Colonic mucosa (tissue), 4 donors: ENCODE measurements around the gene GRIA4. TPM values are rescaled to one million over a fixed set of nuclear protein-coding genes. Genes with fewer than 3 reads are reported as not detected.

Experiments used
- DNase-seq: peaks from one replicate; pipeline ENCODE4 v3.0.0-alpha.2; 2020
- H3K27ac ChIP-seq: fragments of 200-600 bp; one replicate; pipeline ENCODE4 v1.8.0; 2021
- H3K27me3 ChIP-seq: fragments of 200-600 bp; one replicate; pipeline ENCODE4 v1.8.0; 2021
- H3K36me3 ChIP-seq: fragments of 200-600 bp; one replicate; pipeline ENCODE4 v1.8.0; 2021
- H3K4me1 ChIP-seq: fragments of 200-600 bp; one replicate; pipeline ENCODE4 v1.8.0; 2021; ENCODE audit warnings: mild to moderate bottlenecking
- H3K4me3 ChIP-seq: fragments of 200-600 bp; one replicate; pipeline ENCODE4 v1.8.0; 2021
- H3K9ac ChIP-seq, 2 donors: one replicate each; pipeline ENCODE4 v1.7.0; 2013; ENCODE audit warnings: control low read depth in 2 of 2, low read depth in 2 of 2, low read length in 2 of 2
- H3K9me3 ChIP-seq: fragments of 200-600 bp; one replicate; pipeline ENCODE4 v1.8.0; 2021
- intact Hi-C: fragments of 100-400 bp; cut with DNase I; formaldehyde crosslinking; loops from one replicate; pipeline ENCODE4 v1.14.1; 2022
- total RNA-seq, 2 donors: library from RNA; stranded (reverse); fragmentation: NEBNext Ultra II Directional in 1 of 2; extraction: Animal tissue kit (Norgen Biotek cat#: 25700) in 1 of 2; gene quantifications; one replicate each; pipeline ENCODE4 v1.2.1, GENCODE V29; 2021
- TF ChIP-seq, protein P1 (sequence below): fragments of 200-600 bp; IDR thresholded peaks from one replicate; pipeline ENCODE4 v1.8.0; 2022; ENCODE audit warnings: antibody characterized with exemption, mild to moderate bottlenecking
- donor health status: healthy.
- donor health status: DM: no; HTN: no; CAD: no.
- donor health status: DM: no; HTN: no; CAD: no.

Gene GRIA4
- total RNA-seq, 2 donors from 2014 or later = 0.67 to 0.69 TPM

DNA sequence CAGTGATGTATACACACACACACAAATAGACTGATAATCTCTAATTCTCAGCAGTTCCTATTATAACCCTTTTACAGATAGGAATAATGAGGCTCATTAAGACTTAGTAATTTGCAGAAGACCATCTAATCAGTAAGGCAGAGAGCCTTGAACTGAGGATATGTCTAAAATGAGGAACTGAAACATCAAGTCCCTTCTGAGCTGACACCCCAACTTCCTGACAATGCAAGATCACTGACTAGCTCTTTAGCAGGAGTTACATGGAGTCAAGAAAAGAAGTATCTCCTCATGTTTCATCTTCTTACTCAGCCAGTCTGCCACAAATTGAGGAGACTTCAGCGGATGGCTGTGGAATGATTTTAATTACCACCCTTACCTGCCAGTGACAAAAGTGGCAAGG, 219.2 kb downstream of the GRIA4 start:
- no peaks in the 10 kb centered on the region for H3K36me3 ChIP-seq
- H3K4me3 ChIP-seq = no peak overlapping the region
- DNase-seq = no peak
- H3K9me3 ChIP-seq = no peaks in the 10 kb centered on the region
- H3K27me3 ChIP-seq = no peaks in the 10 kb centered on the region
- no peaks in the 10 kb centered on the region for H3K4me1 ChIP-seq
- TF ChIP-seq, protein P1, sequence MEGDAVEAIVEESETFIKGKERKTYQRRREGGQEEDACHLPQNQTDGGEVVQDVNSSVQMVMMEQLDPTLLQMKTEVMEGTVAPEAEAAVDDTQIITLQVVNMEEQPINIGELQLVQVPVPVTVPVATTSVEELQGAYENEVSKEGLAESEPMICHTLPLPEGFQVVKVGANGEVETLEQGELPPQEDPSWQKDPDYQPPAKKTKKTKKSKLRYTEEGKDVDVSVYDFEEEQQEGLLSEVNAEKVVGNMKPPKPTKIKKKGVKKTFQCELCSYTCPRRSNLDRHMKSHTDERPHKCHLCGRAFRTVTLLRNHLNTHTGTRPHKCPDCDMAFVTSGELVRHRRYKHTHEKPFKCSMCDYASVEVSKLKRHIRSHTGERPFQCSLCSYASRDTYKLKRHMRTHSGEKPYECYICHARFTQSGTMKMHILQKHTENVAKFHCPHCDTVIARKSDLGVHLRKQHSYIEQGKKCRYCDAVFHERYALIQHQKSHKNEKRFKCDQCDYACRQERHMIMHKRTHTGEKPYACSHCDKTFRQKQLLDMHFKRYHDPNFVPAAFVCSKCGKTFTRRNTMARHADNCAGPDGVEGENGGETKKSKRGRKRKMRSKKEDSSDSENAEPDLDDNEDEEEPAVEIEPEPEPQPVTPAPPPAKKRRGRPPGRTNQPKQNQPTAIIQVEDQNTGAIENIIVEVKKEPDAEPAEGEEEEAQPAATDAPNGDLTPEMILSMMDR = no peak
- H3K9ac ChIP-seq = no peak overlapping the region
- intact Hi-C loops = no loop called here
- no peak overlapping the region for H3K27ac ChIP-seq

DNA sequence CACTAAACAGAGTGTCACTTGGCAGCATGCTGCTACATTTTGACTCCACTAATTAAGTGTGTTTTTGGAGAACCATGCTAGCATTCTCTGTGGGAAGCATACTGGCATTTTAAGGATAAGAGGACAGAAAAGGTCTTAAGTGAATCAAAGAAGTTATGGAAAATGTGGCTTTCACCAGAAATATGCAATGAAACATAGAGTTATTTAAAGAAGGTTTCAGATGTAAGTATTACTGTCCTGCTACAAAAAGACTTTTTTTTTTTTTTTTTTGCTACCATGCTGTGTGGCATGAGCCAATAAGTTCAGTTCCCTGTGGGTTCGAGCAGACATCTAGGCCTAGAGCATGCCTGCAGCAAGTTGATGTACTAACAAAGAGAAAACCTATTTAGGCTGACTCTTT, 224.6 kb downstream of the GRIA4 start:
- no peak overlapping the region for H3K9ac ChIP-seq
- TF ChIP-seq, protein P1 = no peak
- no peaks in the 10 kb centered on the region for H3K36me3 ChIP-seq
- no peaks in the 10 kb centered on the region for H3K27me3 ChIP-seq
- no peak overlapping the region for H3K4me3 ChIP-seq
- no peak overlapping the region for H3K27ac ChIP-seq
- DNase-seq = no peak
- no peaks in the 10 kb centered on the region for H3K4me1 ChIP-seq
- H3K9me3 ChIP-seq = no peaks in the 10 kb centered on the region
- intact Hi-C loops = no loop called here

DNA sequence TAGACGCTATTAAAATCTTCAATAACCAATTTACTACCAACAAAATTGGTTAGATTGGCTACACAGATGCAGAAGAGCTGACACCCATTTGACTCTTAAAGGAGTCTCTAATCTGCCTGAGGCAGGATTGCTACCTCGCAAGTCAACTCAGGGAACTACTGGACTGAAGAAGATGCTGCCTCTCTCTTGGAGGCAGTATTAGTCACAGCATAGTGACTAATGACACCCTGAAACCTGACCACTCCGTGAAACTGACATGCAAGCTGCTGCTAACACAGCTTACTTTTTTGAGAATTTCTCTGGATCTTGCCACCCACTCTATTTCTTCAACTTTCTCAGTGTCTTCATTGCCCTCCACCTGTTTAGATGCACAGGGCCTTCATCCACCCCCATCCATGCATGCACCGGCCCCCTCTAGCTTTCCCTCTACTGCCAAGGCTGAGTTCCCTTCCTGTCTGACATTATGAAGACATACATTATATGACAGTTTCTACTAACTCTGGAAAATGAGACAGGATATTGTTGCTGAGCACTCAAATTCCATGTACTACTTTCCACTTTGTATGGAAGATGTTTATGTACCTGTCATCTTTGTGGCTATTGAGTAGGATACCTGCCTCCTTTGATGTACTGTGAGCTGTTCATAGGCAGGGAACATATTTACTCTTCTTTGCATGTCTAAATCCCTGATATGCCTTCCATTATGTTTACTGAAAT, 229.0 kb downstream of the GRIA4 start:
- Histone ChIP-seq H3K27me3 (no peaks in the 10 kb centered on the region), H3K9ac (no peak overlapping the region), H3K4me3 (no peak overlapping the region), H3K27ac (no peak overlapping the region), H3K36me3 (no peaks in the 10 kb centered on the region), H3K4me1 (no peaks in the 10 kb centered on the region), H3K9me3 (no peaks in the 10 kb centered on the region)
- DNase-seq = no peak
- TF ChIP-seq, protein P1 = no peak
- intact Hi-C loops = no loop called here

DNA sequence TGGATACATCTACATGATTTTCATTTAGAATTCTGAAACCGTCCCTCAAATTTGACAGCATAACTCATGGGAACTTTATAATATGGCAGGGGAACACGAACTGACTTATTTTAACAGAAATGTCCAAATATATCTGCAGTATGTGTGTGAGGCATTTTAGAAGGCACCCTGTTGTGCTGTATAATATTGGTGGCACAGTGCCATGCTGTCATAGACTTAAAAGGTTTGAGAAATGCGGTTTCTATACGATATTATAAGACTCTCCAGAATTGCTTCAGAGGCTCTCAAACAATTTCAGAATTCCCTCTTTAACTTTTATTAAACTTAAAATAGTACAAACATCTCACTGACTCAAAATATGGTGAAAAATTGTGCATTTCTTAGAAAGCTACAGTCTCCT, 230.5 kb downstream of the GRIA4 start:
- H3K27me3 ChIP-seq = no peaks in the 10 kb centered on the region
- TF ChIP-seq, protein P1 = no peak
- intact Hi-C loops = no loop called here
- no peak overlapping the region for H3K4me3 ChIP-seq
- no peaks in the 10 kb centered on the region for H3K36me3 ChIP-seq
- DNase-seq = no peak
- H3K9me3 ChIP-seq = no peaks in the 10 kb centered on the region
- H3K9ac ChIP-seq = no peak overlapping the region
- no peak overlapping the region for H3K27ac ChIP-seq
- no peaks in the 10 kb centered on the region for H3K4me1 ChIP-seq

DNA sequence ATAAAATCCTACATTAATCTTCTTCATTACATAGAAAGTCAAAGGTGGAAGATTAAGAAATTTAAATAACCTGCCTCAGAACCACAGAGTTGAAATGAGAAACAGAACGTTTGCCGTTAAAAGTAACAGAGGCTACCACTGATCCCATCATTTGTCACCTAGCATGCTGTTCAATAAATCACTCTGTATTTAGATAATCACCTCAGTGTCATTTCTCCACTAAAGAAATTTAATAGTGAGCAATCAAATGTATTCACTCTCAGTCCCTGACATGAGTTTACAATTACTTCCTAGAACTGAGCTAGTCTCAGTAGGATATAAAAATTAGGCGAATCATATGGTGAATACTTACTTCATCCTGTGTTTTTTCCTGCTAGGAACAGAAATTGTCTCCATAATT, 242.5 kb downstream of the GRIA4 start:
- no peak for DNase-seq
- Histone ChIP-seq H3K9me3 (no peaks in the 10 kb centered on the region), H3K27ac (no peak overlapping the region), H3K36me3 (no peaks in the 10 kb centered on the region), H3K4me1 (no peaks in the 10 kb centered on the region), H3K27me3 (no peaks in the 10 kb centered on the region), H3K4me3 (no peak overlapping the region), H3K9ac (no peak overlapping the region)
- TF ChIP-seq, protein P1 = no peak
- intact Hi-C loops = no loop called here
